GM04503 (cell line): ENCODE results near the gene ADAMTS10.
"Not testable (repeated sequence)": the region's sequence is repeated elsewhere in the genome, so short reads cannot be mapped to it uniquely, and the experiment has no call there.

Experiments
- DNase-seq: peaks from one replicate; pipeline ENCODE4 v3.0.0-alpha.2; 2012; ENCODE audit warnings: low read depth

Gene ADAMTS10

DNA sequence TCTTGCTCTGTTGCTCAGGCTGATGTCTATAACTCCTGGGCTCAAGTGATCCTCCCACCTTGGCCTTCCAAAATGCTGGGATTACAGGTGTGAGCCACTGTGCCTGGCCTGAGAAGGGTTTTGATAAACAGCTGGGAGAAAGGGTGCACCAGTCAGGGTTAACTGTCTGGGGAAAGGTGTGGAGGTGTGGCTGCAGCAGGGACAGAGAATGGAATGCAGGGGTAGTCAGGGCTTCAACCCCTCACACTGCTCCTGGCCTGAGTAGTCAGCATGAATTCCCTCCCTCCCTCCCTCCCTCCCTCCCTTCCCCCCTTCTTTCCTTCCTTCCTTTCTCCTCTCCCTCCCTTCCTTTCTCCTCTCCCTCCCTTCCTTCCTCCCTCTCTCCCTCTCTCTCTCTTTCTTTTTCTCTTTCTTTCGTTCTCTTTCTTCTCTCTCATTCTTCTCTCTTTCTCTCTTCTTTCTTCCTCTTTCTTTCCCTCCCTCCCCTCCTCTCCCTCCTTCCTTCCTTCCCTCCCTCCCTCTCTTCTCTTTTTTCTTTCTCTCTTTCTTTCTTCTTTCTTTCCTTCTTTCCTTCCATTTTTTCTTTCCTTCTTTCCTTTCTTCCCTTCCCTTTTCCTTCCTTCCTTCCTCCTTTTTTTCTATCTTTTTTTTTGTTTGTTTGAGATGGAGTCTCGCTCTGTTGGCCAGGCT lies 49.3 kb downstream of the ADAMTS10 start:
- DNase-seq, result no peak

GRCh38 chr19:8558325-8558724 lies 52.2 kb downstream of the ADAMTS10 start:
- no peak for DNase-seq

GRCh38 chr19:8557642-8558238 lies 52.8 kb downstream of the ADAMTS10 start:
- DNase-seq, result no peak

DNA sequence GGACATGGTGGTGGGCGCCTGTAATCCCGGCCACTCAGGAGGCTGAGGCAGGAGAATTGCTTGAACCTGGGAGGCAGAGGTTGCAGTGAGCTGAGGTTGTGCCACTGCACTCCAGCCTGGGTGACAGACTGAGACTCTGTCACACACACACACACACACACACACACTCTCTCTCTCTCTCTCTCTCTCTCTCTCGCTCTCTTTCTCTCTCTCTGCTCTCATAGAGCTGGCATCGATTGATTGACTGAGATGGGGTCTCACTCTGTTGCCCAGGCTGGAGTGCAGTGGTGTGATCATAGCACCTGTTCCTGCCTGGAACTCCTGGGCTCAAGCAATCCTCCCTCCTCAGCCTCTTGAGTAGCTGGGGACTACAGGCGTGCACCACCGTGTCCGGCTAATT lies 56.8 kb downstream of the ADAMTS10 start:
- DNase-seq, result not testable (repeated sequence)

- no peak for DNase-seq
Measured at GRCh38 chr19:8552810-8553209, 57.7 kb downstream of the ADAMTS10 start.

- DNase-seq, result no peak
Measured at GRCh38 chr19:8550070-8550469, 60.4 kb downstream of the ADAMTS10 start.

GRCh38 chr19:8545743-8546142 lies 64.8 kb downstream of the ADAMTS10 start:
- DNase-seq, result no peak

GRCh38 chr19:8544168-8544567 lies 66.3 kb downstream of the ADAMTS10 start:
- DNase-seq, result no peak

GRCh38 chr19:8539621-8540149 lies 70.8 kb downstream of the ADAMTS10 start:
- no peak for DNase-seq

DNA sequence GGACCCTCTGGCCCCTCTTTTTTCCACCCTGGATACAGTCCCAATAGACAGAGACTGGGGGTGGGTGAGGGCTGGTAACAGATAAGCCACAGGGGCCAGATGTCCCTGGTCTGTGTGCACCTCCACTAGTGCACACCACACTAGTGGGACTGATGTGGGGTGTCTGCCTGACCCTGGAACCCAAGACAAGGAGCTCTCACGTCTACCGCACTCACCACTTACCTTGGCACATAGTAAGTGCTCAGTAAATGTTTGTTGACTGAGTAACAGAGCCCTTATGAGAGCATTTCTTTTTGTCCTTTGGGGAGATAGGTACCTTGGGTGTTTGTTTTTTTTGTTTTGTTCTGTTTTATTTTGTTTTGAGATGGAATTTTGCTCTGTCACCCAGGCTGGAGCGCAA lies 73.4 kb downstream of the ADAMTS10 start:
- no peak for DNase-seq

- no peak for DNase-seq
Measured at GRCh38 chr19:8536282-8536681, 74.2 kb downstream of the ADAMTS10 start.

DNA sequence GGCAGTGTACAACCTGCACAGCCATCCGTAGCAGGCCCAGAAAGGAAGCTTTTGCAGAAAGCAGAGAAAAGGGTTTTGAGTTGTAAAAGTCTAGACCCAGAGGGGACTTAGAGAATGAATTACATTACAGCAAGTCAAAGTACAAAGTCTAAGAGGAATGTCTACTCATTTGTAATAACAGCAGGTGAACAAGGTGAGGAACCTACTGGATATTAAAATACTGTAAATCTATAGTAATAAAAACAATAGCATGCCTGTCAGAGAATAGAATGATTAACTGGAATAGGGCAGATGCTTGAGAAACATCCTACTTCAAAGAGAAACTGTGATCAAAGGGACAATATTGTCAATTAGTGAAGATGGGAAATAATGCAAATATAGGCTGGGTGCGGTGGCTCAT lies 78.3 kb downstream of the ADAMTS10 start:
- DNase-seq, result no peak

DNA sequence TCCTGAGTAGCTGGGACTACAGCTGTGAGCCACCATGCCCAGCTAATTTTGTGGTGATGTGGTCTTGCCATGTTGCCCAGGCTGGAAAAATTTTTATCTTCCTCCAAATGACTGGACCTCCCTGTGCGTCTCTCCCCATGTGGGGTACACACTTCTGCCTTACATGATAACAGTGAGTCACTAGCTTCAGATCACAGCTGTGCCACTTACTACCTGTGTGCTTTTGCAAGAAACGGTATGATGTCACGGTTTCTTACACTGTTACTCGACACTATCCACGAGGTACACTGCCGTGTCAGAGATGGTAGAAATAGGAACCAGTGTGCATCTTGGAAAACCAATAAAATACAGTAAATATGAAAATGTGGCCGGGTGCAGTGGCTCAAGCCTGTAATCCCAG lies 79.0 kb downstream of the ADAMTS10 start:
- DNase-seq, result no peak
